Neural cell (in vitro differentiated cells): Measurements from ENCODE around the gene EP400.

ENCODE experiments used
- CTCF ChIP-seq: fragments of 450-650 bp; IDR thresholded peaks from 2 replicates; pipeline ENCODE4 v1.5.1; 2014; ENCODE audit warnings: antibody characterized with exemption, mild to moderate bottlenecking, moderate library complexity; ENCODE audit not compliant: poor library complexity, severe bottlenecking
- EP300 ChIP-seq: fragments of 450-650 bp; conservative IDR thresholded peaks from 2 replicates; pipeline ENCODE4 v1.6.1; 2014; ENCODE audit warnings: antibody characterized with exemption, mild to moderate bottlenecking, moderate library complexity; ENCODE audit not compliant: poor library complexity, severe bottlenecking
- EZH2 ChIP-seq: fragments of 200-600, 300-800 bp; shearing (Covaris generic), sonication (generic); IDR thresholded peaks from 2 replicates; pipeline ENCODE4 v1.6.1; 2014; ENCODE audit warnings: antibody characterized with exemption, low read length, borderline replicate concordance, mild to moderate bottlenecking; ENCODE audit not compliant: insufficient read depth, poor library complexity, severe bottlenecking
- MXI1 ChIP-seq: fragments of 450-650 bp; conservative IDR thresholded peaks from 2 replicates; pipeline ENCODE4 v1.6.1; 2014; ENCODE audit warnings: antibody characterized with exemption, mild to moderate bottlenecking; ENCODE audit not compliant: poor library complexity, severe bottlenecking

- no peak for TF ChIP-seq CTCF
- TF ChIP-seq EZH2 = no peak
- no peak for TF ChIP-seq MXI1
- no peak for TF ChIP-seq EP300
These were observed 26.5 kb upstream of the EP400 start for GRCh38 chr12:131923260-131923659.
